ENCODE results near the gene SLC26A1.

SLC26A1 gene, protein sequence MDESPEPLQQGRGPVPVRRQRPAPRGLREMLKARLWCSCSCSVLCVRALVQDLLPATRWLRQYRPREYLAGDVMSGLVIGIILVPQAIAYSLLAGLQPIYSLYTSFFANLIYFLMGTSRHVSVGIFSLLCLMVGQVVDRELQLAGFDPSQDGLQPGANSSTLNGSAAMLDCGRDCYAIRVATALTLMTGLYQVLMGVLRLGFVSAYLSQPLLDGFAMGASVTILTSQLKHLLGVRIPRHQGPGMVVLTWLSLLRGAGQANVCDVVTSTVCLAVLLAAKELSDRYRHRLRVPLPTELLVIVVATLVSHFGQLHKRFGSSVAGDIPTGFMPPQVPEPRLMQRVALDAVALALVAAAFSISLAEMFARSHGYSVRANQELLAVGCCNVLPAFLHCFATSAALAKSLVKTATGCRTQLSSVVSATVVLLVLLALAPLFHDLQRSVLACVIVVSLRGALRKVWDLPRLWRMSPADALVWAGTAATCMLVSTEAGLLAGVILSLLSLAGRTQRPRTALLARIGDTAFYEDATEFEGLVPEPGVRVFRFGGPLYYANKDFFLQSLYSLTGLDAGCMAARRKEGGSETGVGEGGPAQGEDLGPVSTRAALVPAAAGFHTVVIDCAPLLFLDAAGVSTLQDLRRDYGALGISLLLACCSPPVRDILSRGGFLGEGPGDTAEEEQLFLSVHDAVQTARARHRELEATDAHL

DNA sequence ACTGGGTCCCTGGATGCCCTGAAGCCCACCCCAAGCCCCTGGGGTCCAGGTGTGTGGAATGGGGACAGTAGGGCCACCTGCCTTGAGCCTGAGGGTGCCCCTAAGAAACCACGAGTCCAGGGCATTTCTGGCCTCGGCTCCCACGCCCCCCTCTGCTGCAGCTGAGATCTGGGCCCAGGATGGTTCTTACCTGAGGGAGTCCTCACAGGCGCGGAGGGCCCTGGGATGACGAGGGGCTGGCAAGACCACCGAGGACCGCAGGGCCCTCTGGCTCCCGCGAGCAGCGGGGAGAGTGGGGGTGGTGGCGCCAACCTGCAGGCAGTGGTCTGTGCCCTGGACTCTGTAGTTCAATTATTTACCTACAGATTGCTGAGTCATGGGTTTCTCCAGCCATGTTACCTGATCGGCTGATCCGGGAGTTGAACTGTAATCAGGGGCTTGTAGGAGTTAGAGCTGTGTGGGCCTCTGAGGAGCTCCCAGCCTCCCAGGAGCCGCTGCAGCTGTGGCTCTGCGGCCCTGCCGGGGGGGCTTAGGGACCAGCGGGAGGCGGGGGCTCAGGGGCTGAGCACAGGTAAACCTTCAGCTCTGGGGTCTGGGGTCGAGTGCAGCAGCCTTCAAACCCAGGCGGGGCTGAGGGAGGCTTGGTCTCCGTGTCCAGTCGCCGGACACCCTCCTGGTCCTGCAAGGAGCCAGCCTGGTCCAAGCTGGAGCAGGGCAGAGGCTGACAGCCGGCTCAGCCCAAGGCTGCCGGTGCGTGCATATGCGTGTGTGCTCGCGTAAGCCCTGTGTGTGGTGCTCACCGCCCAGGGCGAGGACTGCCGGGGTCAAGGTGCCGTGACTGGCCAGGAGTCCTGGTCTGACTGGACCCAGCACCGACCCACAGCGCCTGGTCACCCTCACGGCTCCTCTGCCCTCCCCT, at the start of gene SLC26A1:
Gene SLC26A1 (minus strand): TSS at position 294 of the 919 bp plus-strand sequence. CDS start 1,701 bp downstream, outside the sequence.
- no peak for DNase-seq (ENCODE audit: low read depth)

DNA sequence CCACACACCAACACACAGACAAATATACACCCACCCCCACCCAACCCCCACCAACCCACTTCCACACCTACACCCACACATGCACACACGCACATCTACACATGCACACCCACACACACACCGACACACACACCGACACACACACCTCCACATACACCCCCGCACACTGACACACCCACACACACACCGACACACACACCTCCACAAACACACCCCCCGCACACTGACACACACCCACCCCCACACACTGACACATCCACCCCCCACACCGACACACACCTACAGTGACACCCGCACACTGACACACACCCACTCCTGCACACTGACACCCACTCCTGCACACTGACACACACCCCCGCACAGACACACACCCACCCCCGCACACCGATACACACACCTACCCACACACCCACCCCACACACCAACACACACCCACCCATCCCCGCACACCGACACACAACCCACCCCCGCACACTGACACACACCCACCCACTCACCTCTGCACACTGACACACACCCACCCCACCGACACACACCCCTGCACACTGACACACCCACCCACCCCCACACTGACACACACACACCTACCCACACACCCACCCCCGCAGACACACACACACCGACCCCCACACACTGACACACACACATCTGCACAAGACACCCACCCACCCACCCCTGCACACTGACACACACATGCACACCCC, 49.3 kb upstream of the SLC26A1 start:
- no peak for DNase-seq (ENCODE audit: low read depth)

DNA sequence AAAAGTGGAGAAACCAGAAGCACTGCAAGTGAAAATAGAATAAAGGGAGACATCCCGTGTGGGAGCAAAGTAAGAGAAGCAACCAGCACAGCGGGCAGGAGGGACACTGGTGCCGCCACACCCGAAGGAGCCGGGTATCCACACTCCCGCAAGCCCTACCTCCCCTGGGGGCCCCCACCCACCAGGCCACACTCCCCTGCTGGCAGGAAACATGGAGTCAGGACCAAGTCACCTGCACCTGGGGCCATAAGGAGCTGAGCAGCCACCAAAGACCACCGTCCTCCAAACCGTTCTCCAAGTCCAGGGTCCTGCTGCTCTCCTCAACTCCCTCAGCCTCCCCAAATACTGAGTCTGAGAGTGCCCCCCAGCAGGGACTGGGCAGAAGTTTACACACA, 48.7 kb upstream of the SLC26A1 start:
- no peak for DNase-seq (ENCODE audit: low read depth)

DNA sequence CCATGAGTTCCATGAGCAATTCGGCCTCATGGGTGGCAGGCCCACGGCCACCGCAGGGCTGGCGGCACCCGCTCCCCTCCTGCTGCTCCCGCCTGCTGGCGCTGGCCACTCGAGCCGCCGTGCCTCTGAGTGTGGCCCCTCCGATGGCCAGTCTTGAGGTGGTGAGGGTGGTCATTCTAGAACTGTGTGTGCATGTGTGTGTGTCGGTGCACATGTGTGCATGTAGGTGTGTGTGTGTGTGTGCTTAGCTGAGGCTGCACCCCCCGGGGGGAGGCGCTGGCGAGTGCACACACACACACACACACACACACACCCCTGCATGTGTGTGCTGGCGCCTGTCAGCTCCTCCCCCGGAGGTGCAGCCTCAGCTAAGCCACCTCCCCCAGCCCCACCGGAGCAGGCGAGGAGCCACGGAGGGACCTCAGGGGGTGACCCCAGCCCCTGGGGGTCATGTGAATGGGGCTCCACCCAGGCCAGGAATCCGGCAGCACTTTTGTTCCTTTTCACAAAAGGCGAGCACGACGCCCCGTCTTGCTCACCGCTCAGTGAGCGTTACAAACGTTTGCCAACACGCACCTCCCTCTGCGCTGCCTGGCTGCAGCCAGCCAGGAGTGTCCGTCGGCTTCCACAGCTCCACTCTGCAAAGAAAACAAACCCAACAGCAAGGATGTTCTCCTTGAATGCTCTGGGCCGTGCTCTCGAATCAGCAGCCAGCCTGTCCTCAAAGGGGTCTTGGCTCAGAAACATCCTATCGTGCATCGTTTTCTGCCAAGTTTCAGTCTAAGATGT, 48.1 kb upstream of the SLC26A1 start:
- no peak for DNase-seq (ENCODE audit: low read depth)

DNA sequence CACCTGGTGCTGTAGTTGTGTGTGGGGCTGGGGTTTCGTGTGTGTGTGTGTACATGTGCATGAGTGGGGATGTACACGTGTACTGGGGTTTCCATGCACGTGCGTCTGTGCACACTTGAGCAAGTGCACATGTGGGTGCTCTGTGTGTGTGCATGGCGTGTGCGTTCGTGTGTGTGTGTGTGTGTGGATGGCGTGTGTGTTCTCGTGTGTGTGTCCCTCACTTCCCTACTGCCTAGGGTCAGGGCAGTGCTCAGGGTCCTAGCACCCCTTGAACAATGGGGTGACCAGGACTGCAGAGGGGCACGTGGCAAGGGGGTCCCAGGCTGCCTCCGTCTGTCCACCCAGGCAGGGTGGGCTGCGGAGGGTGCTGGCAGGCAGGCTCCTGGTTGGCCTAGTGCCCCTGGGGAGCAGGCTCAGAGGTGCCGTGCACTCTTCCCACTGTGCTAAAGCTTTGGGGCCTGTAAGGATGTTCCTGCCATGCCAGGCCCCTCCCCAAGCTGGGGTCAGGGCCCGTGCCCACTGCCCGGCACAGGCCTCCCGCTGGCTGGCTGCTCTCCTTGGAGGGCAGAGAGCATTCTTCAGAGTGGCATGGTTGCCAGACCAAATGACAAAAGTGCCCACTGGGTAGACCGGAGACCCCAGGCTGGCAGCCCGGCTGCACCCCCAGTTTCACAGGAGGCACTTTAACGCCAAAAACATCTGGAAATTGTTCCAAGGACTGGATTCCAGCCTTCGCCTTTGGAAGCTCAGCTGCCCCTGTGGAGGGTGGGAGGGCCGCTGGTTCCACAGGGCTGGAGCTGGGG, 47.3 kb upstream of the SLC26A1 start:
- DNase-seq (ENCODE audit: low read depth), result no peak

DNA sequence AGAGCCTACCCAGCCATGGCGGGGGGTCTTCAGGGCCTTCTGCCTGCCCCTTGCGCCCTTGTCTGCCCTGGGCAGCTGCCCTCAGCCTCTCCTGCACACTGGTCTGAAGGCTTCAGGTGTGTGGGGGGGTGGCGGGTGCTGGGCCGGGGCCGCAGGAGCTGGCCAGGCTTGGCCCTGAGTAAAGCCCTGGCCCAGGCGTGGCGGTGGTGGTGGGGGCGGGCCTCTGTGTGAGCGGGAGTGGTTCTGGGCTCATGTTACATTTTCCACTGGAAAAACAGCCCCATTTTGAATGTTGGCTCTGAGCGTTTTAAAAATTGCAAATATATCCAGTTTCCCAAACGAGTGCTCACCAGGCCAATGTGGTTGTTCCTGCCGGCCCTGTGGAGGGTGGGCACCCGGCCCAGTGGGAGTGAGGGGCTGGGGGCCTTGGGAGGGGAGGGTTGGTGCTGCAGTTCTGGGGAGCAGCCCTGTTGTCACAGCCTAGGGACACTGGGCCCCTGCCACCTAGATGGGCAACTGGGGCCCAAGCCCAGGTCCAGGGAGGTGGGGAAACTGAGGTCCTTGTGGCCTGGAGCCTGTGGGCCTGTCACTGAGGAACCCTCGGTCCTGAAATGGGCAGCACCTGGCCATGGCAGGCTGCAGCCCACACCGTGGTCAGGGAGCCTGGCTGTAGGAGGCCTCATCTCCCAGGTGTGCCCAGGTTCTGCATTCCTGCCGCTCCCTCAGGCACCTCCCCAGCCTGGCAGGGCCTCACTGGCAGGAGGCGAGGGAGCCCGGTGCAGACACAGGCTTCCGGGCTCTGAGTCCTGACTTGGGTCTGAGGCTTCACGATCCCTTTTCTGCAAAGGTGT, 46.5 kb upstream of the SLC26A1 start:
- no peak for DNase-seq (ENCODE audit: low read depth)

DNA sequence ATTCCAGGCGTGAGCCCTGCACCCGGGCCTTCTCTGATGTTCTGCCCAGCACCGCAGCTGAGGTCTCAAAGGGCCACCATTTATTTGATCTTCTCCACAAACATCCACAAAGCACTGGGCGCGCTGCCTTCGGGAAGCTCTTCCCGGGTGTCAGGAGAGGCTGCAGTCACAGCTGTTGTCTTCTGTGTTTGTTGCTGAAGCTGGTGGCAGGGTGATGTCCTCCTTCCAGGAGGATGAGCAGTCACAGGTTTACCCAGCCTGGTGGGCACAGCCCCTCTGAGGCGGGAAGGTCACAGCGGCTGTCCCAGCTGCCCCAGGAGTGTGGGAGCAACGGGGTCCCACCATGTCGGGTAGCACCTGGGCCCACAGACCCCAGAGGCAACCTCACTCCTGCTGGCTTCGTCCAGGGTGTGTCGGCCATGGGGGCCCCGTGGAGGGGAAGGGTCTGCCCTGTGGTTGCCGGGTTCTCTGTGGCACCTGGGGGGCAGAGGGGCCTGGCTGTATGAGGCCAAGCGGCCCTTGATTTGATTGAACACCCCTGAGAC, 45.8 kb upstream of the SLC26A1 start:
- no peak for DNase-seq (ENCODE audit: low read depth)

DNA sequence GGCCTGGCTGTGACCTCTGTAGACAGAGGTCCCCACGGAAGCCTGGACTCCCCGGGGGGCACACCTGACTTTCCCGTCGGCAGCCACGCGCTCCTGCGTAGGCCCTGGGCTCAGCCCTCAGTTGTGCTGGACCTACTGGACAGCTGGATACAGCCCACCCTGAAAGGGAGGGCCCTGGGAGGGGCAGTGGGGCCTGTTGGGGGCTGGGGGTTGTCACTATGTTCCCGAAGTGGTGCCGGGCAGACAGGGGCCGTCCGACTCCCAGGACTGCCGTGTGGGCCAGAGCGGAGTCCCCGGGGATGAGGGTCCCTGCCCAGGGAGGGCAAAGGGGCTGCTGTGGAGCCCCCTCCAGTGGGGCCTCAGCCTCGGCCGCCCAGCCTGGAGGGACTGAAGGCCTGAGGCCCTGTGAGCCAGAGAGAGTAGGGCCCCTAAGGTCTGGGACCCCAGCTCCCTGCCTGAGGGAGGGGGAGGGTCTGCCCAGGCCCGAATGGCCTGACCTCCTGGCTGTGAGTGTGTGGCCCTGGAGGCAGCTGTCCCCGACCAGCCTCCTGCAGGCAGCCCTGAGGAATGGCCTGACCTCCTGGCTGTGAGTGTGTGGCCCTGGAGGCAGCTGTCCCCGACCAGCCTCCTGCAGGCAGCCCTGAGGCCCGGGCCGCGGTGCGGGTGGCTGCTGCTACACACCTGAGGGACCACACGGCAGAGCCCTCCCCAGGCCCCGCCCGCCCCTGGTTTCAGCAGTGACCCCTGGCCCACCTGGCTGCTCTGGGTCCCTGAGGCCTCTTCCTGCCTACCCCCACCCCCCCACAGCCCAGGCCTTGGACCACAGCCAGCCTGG, 44.0 kb upstream of the SLC26A1 start:
- DNase-seq (ENCODE audit: low read depth), result no peak

DNA sequence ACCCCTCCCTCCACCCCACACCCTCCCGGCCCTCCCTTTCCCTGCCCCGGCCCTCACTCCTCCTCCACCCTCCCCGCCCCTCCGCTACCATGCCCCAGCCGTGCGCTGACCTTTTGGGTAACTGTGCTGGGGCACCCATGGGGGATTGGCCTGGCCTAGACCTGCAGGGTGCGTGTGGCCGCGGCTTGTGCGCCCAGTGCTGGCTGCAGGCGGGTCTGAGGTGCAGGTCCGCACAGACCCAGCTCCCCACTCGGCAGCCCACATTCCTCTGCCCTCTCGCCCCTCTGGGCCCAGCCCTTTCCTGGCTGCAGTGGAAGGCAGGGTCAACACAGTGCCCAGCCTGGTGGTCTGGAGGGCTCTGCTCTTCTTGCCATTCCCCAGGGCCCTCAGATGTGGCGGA, 42.9 kb upstream of the SLC26A1 start:
- no peak for DNase-seq (ENCODE audit: low read depth)

DNA sequence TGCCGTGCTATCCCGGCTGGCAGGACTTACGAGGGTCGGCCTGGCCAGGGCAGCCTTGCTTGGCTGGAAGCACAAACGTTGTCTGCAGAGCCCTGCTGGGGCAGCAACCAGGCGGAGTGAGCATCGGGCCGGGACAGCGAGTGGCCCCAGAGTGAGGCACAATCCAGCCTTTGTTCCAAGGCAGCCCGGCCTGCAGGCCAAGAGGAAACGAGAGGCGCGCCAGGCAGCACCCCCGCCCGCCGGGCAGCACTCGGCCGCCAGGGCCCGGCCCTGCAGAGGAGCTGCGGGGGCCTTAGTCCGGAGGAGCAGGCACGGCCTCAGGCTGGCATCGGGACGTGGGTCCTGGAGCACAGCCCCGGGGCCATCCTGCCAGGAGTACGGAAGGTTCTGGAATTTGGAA, 42.3 kb upstream of the SLC26A1 start:
- no peak for DNase-seq (ENCODE audit: low read depth)

DNA sequence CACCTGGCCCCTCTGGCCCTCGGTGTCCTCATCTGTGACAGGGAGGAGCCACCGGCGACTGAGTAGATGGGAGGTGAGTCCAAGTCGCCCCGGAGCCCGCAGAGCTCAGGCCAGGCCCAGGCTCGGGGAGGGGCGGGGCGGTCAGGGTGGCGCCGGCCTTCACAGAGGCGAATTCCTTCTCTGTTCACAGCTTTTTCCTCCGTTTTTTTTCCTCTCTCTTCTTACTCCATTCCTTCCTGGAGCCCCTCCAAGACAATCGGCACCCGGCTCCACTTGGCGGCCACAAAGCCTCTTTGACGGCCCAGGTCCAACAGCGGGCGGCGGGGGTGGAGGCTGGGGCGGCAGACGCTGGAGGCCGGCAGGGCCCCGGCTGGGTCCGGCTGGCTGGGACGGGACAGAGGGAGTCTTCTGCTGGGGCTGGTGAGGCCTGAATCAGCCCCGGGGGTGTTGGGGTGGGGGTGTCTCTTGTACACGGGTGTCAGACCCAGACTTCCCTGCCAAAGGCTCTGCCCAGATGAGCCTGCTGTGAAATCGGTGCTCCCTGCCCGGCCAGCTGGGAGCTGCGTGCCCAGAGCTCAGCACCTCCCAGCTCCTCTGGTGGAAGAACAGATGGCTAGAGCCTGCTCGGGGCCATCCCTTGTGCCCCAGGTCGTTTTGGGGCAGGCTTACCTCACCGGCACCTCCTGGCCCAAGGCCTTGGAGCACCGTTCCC, 40.8 kb upstream of the SLC26A1 start:
- no peak for DNase-seq (ENCODE audit: low read depth)

DNA sequence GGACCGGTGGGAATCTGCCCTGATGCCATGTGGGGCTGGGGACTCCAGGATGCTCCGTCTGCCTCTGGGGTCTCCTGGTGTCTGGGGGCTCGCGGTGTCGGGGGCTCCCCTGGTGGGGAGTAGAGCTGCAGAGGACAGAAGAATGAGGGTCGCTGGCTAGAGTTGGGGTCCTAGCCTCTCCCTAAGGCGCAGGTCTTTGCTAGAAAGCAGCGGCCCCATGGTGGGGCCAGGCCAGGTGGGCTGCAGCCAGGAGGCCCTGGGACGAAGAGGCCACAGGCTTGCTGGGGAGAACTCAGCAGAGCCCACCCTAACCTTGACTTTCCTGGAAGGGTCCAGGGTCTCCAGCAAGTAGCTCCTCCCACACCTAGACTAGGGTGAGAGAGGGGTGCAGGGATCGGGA, 39.7 kb upstream of the SLC26A1 start:
- no peak for DNase-seq (ENCODE audit: low read depth)

DNA sequence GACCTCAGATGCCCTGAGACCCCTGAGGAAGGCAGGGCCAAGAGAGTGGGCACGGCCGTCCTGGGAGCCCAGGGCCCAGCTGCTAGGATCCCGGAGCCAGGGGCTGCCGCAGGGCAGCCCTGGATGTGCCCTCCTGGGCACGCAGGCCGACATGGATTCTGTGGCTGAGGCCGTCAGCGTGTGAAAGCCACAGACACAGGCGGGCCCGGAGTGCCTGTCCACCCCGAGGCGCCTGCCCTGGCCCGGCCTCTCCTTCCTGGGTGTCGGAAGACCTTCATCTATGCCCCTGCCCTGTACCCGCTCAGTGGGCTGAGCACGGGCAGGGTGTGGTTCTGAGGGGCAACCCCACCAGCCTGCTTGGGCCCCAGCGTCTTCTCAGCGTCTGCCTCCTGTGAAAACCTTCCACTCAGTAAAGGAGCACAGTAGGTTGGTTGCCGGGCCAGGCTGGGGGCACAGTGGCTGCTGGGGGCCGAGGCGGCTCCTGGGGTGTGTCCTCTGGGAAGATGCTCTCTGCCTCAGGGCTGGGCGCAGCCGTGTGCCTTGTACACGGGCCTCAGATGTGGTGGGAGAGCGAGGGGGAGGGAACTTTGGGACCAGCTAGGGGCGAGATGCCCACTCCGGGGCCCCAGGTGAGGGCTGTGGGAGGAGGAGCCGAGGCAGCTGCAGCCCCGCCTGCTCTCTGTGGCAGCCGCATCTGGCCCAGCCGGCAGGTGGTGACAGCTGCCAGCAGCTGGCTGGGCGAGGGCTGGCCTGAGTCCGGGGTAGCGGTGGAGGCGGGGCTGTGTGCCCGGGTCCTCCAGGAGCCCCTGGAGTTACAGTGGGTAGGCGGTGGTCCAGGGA, 39.0 kb upstream of the SLC26A1 start:
- DNase-seq (ENCODE audit: low read depth), result no peak

DNA sequence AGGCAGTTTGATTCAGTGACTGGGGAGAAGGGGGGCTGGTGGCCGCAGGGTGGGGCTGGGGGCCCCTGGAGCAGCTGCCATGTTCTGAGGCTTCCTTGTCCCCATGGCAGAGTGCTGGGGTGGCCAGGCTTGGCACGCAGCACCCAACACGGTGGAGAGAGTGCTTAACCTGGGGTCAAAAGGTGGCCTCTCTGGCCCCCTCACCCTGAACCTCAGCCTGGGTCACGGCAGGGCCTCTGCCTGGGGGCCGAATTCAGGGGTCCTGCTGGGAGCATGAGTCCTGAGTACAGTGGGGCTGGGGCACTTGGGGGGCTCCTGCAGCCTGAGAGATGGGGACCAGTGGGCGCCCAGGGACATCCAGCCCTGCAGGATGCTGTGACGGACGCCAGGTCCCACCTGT, 38.1 kb upstream of the SLC26A1 start:
- no peak for DNase-seq (ENCODE audit: low read depth)

DNA sequence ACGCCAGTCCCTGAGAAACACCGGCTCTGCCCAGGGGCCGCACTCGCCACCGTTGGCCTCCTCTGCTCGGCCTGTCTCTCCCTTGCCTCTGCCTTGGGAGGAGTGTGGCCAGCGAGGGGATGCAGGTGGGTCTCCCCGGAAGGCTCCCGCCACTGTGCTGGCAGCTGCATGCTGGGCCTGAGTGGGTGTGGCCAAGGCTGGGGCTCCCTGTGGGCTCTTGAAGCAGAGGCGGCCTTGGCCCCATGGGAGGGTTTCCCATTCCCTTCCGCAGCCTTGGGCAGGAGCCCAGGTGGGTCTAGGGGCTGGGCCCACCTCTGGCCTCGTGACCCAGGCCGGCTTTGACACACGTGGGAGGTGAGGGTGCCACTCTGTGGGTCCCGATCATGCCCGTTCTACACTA, 37.4 kb upstream of the SLC26A1 start:
- DNase-seq (ENCODE audit: low read depth), result no peak

DNA sequence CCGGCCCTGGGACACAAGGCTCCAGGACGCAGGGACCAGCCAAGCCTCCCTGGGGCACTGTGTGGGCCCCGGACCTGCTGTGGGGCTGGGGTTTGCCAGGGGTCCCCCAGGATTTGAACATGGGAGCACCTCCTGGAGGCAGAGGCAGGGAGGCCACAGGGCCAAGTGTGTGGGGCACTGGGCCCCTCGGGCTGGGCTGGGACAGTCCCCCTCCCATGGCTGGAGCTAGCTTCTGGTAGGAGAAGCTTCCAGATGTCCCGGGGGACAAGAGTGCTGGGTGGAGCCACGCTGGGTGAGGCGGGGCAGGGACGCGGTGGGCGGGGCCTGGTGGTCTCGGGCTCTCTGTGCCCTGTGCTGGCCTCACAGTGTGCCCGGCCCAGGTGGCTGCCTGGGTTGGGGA, 36.8 kb upstream of the SLC26A1 start:
- DNase-seq (ENCODE audit: low read depth), result no peak

All from CMK (cell line).